RPMI8226 (cell line): Measurements from ENCODE around the gene KY.

ENCODE experiments used
- DNase-seq: peaks from one replicate; pipeline ENCODE4 v3.0.0-alpha.2; 2015

KY gene, protein sequence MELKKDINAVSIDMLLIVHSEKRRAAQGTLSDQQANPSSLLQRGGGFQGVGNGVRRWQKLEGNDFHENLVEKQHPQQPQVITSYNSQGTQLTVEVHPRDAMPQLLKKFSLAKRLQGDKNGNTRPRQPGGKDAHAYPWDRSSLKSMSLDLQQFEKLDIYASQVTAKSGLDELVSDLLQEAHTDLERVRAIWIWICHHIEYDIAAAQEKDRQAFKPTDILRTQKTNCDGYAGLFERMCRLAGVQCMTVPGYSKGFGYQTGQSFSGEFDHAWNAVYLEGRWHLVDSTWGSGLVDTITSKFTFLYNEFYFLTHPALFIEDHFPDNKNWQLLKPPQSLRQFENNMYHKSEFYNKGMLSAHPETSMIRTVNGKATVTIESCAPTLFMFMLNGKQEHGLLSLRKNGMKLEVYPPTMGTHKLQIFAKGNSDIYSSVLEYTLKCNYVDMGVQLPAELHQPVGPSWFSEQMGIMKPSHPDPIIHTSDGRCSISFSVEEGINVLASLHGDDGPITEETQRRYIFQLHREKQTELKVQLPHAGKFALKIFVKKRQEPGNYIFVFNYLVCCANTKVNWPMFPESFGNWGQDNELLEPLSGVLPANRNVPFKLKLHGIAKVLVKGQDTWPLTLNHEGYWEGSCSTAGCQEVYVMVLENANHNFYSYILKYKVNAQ

DNA sequence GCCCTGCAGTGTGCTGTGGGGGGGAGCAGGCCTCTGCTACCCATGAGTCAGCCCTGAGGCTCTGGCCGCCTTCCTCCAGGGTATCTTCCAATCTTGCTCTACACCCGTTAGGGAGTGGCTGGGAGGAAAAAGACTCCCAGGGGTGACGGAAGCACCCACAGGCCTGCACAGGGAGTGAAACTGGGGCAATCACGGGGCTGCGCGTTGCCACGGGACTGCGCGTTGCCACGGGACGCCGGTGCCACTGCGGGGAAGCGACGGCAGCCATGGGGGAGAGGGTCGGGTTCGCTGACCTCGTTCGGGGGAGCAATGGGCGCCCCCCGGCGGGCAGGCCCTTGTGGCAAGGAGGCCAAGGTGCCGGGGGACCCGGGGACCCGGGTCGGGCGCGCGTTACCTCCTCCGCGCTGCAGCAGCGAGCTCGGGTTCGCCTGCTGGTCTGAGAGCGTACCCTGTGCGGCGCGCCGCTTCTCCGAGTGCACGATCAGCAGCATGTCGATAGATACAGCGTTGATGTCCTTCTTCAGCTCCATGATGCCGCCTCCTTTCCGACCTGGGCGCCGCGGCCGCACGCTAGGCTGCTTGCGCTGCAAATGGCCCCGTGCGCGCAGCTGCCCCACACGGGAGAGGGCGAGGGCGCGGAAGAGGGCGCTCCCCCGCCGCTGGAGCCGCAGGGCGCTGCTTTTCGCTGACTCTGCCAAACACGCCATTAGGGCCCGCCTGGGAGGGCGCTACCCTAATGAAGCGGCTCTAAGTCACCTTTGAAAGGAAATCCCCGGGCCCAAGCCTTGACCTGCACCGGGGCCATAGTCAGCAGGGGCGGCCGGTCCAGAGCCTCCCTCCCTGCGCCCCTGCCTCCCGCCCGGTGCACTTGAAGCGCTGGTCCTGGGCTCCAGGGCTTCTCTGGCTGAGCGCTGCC, at the start of gene KY:
KY (minus strand) TSS at position 592 of the 916 bp plus-strand sequence; CDS start at position 530, 62 bp downstream.
- peak; percentile 83 for DNase-seq

DNA sequence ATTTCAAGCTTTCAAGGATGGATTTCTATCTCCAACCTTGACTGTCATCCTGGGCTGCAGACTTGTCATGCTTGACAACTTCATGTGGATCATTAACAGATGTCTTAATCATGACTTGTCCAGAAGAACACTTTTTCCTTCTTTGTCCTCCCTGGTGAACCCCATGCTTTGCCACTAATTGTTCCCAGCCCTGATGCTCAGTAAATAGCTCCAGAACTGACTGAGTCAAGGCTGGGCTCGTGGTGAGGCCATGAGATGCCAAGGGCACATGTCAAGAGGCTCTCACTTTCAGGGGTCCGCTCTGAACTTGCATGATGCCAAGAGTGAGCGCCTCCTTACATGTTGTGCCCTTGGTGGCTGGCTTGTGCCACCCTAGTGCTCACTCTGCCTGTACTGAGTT, 48.9 kb upstream of the KY start:
- no peak for DNase-seq

DNA sequence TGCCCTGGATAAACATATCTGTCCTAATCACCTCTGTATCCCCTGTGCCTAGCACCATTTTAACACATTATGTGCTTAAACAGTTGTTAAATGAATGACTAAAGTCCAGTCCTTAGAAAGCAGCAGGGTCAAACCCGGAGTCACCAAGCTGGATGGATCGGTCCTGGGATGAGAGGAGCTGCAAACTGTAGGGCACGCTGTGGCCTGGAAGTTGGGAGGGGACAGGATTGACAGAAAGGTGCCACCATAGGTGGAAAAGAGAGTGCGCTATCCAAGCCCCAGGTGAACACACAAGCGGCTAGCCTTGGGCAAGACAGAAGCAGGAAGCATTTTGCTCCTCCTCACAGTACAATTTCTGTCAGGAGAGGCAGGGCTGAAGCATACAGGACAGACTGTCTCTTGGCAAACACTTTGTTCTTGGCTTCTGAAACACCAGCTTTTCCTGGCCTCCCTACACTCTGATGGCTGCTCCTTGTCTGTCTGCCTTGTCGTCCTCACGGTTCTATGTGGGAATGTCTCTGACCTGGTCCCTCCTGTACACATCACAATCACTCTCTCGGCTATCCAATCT, 48.4 kb upstream of the KY start:
- no peak for DNase-seq

DNA sequence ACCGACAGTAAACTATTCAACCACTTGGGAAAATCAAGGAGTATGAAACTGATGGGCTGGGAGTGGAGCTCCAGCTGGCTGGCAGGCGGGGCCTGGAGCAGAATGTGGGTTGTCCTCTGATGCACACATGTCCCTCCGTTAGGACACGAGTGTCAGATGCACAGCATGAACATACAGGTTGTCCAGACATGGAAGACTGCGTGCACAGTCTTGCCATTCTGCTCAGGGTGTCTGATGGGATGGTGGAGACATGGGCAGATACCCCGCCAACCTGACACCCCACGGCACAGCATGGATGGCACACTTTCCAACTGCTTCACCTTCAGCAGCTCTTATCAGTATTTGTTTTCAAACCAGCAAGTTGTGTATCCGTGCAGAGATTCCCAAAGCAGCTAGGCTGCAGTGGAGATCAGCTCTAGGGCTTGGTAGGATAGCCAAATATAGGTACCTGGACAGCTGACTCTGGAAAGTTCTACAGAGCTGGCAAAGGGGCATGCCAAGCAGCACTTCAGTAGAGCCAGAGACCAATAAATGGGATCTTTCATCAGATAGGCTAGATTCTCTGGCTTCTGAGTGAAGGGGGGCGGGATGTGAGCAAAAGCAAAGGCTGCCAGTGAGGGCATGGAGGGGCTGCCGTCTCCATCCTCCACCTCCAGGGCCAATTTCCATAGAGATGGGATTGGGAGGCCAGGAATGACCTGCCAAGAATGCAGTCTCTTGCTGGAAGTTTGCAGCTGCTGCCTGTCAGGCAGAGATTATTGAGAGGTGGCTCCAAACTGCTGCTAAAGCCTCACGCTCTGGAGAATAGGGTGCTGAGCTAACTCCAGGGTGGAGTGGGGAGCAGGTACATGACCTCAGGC, 47.2 kb upstream of the KY start:
- DNase-seq, result no peak

DNA sequence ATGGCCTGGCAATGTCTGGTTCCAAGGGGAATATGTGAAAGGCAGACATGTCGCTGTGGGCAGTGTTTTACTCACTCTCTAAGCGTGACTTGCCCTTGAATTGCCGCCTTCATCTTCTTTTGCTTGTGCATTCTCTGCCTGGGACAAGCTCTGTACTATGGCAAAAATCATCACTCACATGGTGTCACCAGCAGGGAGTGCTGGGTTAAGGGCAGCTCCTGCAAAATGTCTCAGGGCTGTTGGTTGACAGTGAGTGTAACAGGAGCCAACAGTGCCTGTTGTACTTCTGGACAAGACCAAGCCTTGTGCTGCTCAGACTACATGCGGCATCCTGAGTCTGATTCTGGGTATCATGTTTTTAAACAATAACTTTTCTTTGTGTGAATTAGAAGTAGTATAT, 45.3 kb upstream of the KY start:
- no peak for DNase-seq

DNA sequence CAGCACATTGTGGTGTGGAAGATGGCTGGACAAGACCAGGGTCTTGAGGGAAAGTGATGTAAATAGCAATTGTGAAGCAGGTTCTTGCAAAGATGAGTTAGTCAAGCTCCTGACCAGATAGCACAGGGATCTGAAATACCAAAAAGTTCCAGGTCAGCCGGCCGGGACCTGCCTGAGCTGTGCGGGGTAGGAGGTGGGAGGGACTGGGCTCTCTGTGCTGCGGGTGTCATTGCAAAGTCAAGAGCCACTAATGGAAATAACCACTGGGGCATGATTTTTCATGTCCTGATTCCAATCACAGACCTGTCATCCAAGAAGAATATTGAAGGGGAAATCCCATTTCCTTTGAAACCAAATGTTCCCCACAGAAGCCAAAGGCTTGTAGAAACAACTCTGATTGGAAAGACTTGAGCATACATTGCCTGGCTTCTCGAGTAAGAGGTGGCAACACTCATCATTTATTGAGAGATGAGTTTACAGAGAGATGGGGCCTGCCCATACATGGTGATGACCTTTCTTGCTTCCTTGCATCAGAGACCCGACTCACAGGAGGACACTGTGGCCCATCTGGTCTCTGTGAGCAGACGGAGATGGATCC, 44.2 kb upstream of the KY start:
- DNase-seq, result no peak

DNA sequence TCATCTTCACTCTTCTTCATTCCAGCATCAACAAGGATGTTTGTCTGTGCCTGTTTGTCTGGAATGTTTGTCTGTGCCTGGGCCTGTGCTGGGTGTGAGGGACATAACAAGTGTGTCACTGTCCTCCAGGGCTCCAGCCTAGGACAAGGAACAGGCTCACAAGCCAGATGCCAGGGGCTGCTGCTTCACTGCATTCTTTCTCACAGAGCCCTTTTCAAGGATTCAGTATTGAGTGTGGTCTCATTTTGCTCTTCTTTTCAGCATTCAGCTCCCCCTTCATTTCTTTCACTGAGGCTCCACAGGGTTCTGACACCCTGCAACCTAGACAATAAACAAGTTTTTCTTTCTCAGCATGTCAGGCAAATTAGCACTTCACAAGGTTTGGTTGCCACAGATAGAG, 43.6 kb upstream of the KY start:
- no peak for DNase-seq

DNA sequence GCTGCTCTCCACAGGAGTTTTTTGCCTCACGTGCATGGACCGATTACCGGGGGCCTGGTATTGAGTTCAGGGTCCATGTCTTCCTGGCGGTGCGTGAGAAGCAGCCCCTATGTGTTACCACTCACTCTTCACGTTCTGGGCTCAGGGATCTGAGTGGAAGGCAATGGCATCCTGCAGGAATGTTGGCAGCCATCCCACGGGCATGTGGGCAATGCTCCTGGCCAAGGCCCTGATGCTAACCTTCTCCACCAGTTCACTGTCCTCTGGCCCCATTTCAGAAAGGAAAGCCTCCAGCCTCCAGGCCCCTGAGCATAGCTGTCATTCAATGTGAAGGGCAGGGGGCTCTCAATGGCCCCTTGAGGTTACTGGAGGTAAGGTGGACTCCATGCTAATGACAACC, 43.0 kb upstream of the KY start:
- no peak for DNase-seq

DNA sequence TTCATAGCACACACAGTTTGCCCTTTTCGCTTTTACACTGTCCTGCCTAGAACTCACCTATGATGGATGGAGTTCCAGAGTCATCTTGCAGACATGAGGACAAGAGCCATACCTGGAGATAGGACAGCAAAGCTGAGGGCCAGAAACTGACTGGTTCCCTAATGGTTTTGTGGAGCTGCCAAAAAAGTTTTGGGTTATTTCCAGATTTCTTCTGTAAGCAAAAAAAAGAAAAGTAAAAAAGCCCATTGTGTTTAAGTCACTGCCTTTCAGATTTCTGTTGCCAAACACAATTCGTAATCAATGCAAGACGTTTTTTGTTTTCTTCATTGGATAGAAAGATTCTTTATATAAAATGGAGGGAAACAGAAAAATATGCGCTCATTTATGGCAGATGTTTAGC, 42.4 kb upstream of the KY start:
- DNase-seq, result no peak

DNA sequence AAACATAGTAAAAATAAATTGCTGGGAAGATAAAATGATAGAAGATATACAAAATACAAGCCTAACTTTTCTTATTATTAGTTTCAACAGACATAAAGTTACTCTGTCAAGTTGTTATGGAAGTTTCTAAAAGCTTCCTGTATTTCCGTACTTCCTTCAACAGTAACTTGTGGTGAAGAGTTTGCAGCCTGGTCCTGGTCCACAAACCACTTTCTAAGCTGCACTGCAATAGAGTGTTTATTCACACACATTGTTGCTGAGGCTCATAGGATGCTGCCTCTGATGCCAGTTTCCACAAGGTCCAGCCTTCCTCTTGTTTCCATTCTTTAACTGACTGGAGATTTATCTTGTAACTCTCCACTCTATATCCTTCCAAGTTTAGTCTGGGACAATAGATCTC, 39.4 kb upstream of the KY start:
- no peak for DNase-seq

DNA sequence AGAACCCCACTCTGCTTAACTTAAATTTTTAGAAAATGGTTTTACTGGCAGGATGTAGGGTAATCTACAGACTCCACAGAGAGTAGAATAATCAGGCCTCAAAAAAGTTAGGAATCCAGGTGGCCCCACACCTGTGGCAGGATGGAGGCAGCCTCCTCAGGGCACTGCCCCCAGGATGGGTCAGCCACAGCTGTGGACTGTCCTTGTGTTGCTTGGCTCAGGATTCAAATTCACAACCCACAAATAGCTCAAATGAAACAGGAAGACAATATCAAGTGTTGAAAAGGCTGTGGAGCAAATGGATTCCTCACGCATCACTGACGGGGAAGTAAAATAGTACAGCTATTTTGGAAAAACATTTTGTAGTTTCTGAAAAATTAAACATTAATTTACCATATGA, 36.8 kb upstream of the KY start:
- DNase-seq, result no peak

DNA sequence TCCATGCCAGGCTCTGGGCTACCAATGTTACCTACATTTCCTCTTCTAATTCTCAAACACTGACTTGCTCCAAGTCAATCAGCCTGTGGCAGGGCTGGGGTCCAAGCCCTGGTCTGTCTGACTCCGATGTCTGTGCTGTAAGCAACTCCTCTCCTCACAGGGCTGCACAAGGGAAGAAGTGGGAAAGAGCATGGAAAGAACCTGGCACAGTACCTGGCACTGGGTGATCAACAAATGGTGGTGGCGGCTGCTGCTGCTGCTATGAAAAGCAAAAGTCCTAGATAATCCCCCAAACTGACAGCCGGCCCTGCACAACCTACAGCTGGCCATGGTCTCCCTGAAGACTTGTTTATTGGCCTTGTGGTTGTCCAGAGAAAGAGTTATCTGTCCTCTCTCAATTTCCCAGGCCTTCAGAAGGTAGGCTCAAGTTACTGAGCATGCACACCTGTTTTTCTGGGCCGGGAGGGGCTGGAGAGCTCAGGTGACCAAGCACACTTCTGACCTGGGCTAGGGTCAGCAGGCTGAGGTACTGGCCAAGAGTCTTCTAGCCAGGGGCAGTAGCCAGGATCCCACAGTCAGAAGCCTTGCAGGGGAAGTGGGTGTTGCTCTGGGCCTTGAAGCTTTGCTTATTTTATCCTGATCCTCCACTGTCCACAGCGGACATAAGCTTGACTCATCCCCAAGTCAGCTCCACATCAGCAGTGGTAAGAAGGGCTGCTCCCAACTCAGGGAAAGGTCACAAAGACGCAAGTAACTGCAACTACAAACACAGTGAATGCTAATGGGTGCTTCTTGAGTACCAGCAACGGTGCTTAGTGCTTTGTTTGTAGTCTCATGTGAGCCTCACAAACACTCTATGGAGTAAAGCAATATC, 35.3 kb upstream of the KY start:
- no peak for DNase-seq

DNA sequence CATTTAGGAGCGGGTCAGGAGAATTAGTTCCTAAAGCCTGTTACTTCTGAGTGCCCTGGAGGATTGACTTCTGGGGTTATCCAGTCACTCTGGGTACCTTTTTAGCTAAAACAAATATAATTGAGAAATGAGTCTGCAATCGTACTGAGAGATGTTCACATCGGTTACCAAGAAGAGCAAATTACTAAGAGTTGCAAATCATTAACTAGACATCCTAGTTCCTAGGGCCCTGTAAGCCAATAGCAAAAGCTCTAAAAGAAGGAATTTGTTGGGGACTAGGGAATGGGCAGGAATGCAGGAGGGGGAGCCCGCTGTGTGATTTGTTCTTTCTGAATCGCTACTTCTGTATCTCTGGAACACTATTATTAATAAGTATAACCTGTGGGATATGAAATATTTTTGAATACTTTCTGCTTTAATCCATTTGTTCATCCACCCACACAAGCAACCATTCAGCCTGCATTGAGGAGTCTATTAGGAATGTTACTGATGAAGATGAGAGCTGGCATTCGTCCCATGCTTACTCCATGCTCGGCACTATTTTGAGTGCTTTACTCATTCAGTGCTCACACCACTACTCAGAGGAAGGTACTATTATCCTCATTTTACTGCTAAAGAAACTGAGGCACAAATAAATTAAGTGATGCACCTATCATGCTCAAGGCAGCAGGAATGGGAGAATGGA, 31.5 kb upstream of the KY start:
- no peak for DNase-seq

DNA sequence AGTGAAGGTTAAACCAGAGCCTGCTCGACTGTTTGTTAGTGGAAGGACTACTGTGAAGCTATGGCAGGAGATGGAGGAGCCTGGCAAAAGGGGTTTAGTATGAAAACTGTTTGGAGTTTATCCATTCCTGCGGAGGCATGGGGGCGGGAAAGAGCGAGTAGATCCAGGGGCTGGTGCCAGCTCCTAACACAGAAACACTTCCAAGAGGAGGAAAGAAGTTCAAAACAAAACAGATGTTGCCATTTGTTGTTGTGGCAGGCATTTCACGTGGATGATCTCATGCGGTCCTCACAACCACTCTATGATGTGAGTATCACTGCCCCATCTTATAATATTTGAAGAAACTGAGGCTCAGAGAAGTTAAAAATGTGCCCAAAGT, 30.7 kb upstream of the KY start:
- DNase-seq, result no peak

DNA sequence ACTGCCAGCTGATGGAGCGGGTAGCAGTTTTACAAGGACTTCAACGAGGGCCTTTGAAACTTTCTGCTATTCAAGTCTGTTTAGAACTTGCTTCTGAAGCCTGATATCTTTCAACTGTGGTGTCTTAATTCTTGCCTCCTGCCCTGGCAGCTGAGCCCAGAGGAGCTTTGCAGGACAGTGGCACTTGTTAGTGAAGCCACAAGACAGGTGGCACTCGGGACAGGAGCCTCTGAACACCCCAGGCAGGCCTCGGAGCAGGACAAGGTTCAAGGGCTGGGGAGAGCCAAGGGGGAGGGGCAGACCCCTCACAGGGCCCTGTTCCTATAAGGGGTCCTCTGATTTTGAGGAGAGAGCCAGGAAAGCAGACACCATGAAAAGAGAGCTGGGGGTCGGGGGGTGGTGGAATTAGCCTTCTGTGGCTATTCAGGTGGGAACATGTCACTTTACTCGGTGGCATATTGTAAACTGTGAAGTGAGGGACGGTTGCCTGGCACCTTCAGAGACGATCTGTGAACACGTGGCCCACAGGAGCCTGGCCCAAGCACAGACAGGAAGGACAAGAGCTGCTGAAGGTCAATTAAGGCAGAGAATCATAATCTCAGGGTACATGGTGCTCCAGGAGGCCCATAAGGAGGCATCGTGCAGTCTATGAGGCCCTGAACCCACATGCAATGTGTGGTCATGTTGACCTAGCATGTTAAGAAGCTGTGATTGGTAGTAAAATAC, 30.1 kb upstream of the KY start:
- DNase-seq, result no peak

DNA sequence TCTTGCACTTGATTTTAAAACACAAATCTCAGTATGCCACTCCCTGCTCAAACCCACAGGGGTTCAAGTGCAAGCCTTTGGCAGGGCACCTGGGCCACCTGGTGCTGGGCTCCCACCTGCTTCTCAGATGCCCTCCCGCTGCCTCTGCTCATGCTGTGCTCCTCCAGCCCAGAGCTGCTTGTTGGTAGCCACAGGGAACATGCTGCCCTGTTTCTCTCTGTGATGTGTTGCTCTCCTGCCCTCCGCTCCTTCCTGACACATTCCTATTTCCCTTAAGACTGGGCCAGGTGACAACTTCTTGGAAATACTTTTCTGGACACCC, 27.1 kb upstream of the KY start:
- DNase-seq, result no peak

DNA sequence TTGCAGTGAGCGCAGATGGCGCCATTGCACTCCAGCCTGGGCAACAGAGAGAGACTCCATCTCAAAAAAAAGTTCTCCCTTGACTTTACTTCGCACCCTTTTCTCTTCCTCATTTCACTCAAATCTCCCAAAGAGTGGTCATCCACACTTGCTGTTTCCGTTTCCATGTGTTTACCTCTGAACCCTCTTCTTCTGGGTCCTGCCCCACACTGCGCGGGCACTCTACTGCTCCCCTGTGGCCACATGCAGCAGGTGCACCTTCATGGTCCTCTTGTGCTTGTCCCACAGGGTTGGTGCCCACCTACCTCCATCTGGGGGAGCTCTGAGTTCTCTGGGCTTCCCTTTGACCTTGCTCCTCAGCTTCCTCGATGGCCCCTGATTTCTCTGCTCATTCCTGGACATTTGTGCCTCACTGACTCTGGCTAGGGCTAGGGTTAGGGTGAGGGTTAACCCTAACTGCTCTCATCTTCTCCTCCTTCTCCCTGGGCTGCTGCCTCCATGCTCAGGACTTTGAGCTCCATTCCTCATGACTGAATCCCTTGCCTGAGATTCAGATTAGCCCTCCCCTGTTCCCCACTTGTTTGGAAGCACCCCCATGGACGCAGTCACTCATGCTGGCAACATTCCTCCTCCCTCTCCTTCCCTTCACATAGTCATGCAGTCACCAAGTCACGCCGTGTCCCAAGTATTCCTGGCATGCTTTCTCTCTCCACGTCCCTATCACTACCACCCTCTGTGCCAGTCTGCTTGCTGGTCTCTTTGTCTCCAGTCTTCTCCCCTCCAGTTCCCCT, 26.6 kb upstream of the KY start:
- peak; percentile 19 for DNase-seq

DNA sequence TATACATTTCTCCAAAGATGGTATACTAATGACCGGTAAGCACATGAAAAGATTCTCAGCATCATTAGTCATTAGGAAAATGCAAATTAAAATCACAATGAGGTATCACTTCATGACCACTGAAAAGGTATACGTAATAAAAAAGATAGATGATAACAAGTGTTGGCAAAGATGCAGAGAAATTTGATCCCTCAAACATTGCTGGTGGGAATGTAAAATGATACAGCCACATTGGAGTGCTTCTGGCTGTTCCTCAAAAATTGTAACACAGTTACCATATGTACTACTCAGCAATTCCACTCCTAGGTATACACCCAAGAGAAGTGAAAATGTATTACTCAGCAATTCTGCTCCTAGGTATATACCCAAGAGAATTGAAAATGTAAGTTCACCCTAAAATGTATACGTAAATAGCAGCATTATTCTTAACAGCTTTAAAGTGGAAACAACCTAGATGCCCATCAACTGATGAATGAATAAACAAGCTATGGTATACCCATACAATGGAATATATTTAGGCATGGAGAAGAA, 25.0 kb upstream of the KY start:
- peak; percentile 10 for DNase-seq

DNA sequence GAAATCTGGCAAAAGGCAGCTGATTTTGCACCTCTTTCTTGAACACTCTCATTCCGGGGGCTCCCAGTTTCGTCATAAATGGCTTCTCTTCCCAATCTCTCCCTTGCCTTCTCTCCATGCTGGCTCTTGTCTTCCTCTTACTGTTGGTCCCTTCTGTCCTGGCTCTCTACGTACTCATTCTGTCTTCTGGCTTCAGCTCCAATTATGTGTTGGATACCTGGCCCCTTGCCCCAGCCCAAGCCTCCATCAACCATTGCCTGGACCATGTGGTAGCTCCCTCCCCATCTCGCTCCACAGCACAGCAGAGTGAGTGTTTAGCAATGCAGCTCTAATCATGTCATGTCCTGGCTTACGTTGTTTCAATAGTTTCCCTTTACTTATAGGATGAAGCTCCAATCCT, 21.7 kb upstream of the KY start:
- no peak for DNase-seq
